Measurements from ENCODE around the gene JMJD4.

DNA sequence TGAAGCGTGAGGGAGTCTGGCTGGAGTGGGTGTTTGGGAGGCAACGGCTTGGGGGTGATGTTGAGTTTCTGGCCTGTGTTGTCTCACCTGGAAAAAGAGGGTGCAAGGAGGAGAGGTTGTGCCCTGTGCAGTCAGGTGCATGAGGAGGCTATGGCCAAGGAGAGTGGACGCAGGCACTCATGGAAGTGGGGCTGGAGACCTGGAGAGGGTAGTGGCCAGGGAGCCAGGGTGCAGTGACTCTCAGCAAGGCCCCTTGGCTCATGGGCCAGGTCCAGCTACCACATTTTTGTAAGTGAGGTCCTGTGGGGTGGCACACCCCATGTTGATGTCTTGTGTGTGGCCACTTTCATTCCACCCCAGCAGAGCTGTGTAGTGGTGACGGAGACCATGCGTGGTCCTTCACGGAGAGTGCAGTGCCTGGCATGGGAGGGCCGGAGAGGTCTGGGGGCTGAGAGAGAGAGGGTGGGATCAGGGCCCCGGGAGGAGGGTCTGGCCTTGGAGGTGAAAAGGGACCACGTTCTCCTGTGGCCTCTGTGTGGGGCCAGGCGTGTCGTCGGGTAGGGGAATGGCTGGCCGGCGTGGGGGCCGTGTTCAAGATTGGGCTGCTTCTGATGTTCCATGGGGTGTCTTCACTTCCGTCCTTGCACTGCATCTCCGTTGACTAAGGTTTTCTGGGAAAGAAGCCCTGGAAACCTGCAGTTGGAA is 6.2 kb upstream of the JMJD4 start:
- TF ChIP-seq EP300 (IDR thresholded peaks at IDR 0.05), result no peak
- TF ChIP-seq, protein P1, sequence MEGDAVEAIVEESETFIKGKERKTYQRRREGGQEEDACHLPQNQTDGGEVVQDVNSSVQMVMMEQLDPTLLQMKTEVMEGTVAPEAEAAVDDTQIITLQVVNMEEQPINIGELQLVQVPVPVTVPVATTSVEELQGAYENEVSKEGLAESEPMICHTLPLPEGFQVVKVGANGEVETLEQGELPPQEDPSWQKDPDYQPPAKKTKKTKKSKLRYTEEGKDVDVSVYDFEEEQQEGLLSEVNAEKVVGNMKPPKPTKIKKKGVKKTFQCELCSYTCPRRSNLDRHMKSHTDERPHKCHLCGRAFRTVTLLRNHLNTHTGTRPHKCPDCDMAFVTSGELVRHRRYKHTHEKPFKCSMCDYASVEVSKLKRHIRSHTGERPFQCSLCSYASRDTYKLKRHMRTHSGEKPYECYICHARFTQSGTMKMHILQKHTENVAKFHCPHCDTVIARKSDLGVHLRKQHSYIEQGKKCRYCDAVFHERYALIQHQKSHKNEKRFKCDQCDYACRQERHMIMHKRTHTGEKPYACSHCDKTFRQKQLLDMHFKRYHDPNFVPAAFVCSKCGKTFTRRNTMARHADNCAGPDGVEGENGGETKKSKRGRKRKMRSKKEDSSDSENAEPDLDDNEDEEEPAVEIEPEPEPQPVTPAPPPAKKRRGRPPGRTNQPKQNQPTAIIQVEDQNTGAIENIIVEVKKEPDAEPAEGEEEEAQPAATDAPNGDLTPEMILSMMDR (IDR thresholded peaks at IDR 0.05), result no peak

Measured in tibial nerve (tissue), 4 donors.